Kidney (tissue), 14 donors: ENCODE measurements around the gene CCDC43. TPM values are rescaled to one million over a fixed set of nuclear protein-coding genes. Genes with fewer than 3 reads are reported as not detected.

Experiments
- DNase-seq, 5 donors: peaks; one replicate each; pipeline ENCODE4 v3.0.0-alpha.2; 2013 to 2020
- FAIRE-seq: peaks from 2 replicates; lab custom pipeline; 2012; peaks lifted over from hg19 to GRCh38; lab: Jason Lieb, UNC
- H3K27ac ChIP-seq, 2 donors: one replicate each; pipeline ENCODE4 v1.7.0; 2013; ENCODE audit warnings: low read depth in 2 of 2, low read length in 2 of 2, inconsistent platforms in 1 of 2
- H3K27me3 ChIP-seq: one replicate; pipeline ENCODE4 v1.7.1; 2013; ENCODE audit warnings: low read length, inconsistent platforms; ENCODE audit not compliant: control insufficient read depth, insufficient read depth
- H3K36me3 ChIP-seq, 3 donors: one replicate each; pipeline versions ENCODE4 v1.7.0 to v1.7.1; 2013; ENCODE audit warnings: low read length in 3 of 3, control low read depth in 1 of 3, inconsistent platforms in 1 of 3; ENCODE audit not compliant: insufficient read depth in 3 of 3, control insufficient read depth in 2 of 3
- H3K4me1 ChIP-seq, 3 donors: one replicate each; pipeline versions ENCODE4 v1.7.0 to v1.7.1; 2013; ENCODE audit warnings: low read length in 3 of 3, inconsistent platforms in 1 of 3, low read depth in 1 of 3; ENCODE audit not compliant: control insufficient read depth in 2 of 3, insufficient read depth in 2 of 3
- H3K4me3 ChIP-seq, 3 donors: one replicate each; pipeline versions ENCODE4 v1.7.0 to v1.8.1; 2013; ENCODE audit warnings: low read length in 3 of 3, control low read depth in 1 of 3, inconsistent platforms in 1 of 3
- H3K9ac ChIP-seq, 3 donors: one replicate each; pipeline versions ENCODE4 v1.7.0 to v1.7.1; 2013; ENCODE audit warnings: low read length in 3 of 3, control low read depth in 1 of 3, inconsistent platforms in 1 of 3
- H3K9me3 ChIP-seq, 3 donors: one replicate each; pipeline versions ENCODE4 v1.7.0 to v1.7.1; 2013; ENCODE audit warnings: low read length in 3 of 3, control low read depth in 1 of 3, inconsistent platforms in 1 of 3; ENCODE audit not compliant: control insufficient read depth in 2 of 3, insufficient read depth in 1 of 3
- CTCF ChIP-seq: IDR thresholded peaks from 3 replicates; pipeline ENCODE4 v1.5.1; 2012; ENCODE audit warnings: mild to moderate bottlenecking, moderate library complexity, borderline replicate concordance; ENCODE audit not compliant: insufficient read depth; ENCODE audit errors: extremely low read depth
- intact Hi-C: fragments of 100-400 bp; cut with DNase I; formaldehyde crosslinking; loops from one replicate; pipeline ENCODE4 v1.11.1; 2022
- polyA plus RNA-seq: library from polyadenylated mRNA; stranded (reverse); fragments of 350-450 nt; fragmentation: Illumina TruSeq; extraction: RNeasy Lipid Tissue Mini Kit (QIAGEN cat#74804); gene quantifications from one replicate; pipeline ENCODE4 v1.2.3, GENCODE V29; 2014; ENCODE audit warnings: low read depth, low replicate concordance; ENCODE audit not compliant: insufficient read depth
- total RNA-seq: library from RNA; stranded (reverse); fragmentation: NEBNext Ultra II Directional; extraction: Animal tissue kit (Norgen Biotek cat#: 25700); gene quantifications from one replicate; pipeline ENCODE4 v1.2.1, GENCODE V29; 2021
- donor health status: control.
- donor health status: control.
- donor health status: control.
- donor health status: control.
- donor health status: control.
- donor health status: DM: yes; HTN: yes; CAD: no.
- donor health status: Normal renal cell carcinoma (clear cell type).

CCDC43 gene
- total and polyA plus RNA-seq, 2 donors from 2014 or later, result 14.9 to 20.3 TPM

- FAIRE-seq (no peak), DNase-seq (no peak)
- Histone ChIP-seq H3K27ac (no peak overlapping the region), H3K36me3 (no peaks in the 10 kb centered on the region), H3K27me3 (no peaks in the 10 kb centered on the region), H3K4me1 (no peaks in the 10 kb centered on the region), H3K9me3 (no peaks in the 10 kb centered on the region), H3K9ac (no peak overlapping the region), H3K4me3 (no peak overlapping the region)
- no peak for TF ChIP-seq CTCF
- intact Hi-C loops, result no loop called here
Measured at GRCh38 chr17:44647736-44648135, 41.8 kb downstream of the CCDC43 start.

- DNase-seq (no peak), FAIRE-seq (no peak)
- Histone ChIP-seq H3K9ac (no peak overlapping the region), H3K36me3 (no peaks in the 10 kb centered on the region), H3K27me3 (no peaks in the 10 kb centered on the region), H3K4me1 (no peaks in the 10 kb centered on the region), H3K4me3 (no peak overlapping the region), H3K27ac (no peak overlapping the region), H3K9me3 (no peaks in the 10 kb centered on the region)
- intact Hi-C loops, result no loop called here
- TF ChIP-seq CTCF, result no peak
Measured at GRCh38 chr17:44646280-44646679, 43.3 kb downstream of the CCDC43 start.

- Histone ChIP-seq H3K27me3 (no peaks in the 10 kb centered on the region), H3K9ac (no peak overlapping the region), H3K4me3 (no peak overlapping the region), H3K27ac (no peak overlapping the region), H3K36me3 (no peaks in the 10 kb centered on the region), H3K4me1 (no peaks in the 10 kb centered on the region), H3K9me3 (no peaks in the 10 kb centered on the region)
- no peak for FAIRE-seq
- no peak for DNase-seq
- intact Hi-C loops, result no loop called here
- no peak for TF ChIP-seq CTCF
Measured at GRCh38 chr17:44645341-44645740, 44.2 kb downstream of the CCDC43 start.

- FAIRE-seq, result no peak
- intact Hi-C loops, result no loop called here
- peak in 1 of 5 donors; percentile 20 for DNase-seq
Measured at GRCh38 chr17:44642834-44643233, 46.7 kb downstream of the CCDC43 start.

More at GRCh38 chr17:44642834-44643233, 46.7 kb downstream of the CCDC43 start:
- Histone ChIP-seq H3K36me3 (no peaks in the 10 kb centered on the region), H3K9me3 (no peaks in the 10 kb centered on the region), H3K27me3 (no peaks in the 10 kb centered on the region), H3K4me1 (no peaks in the 10 kb centered on the region), H3K9ac (no peak overlapping the region), H3K4me3 (no peak overlapping the region), H3K27ac (no peak overlapping the region)
- no peak for TF ChIP-seq CTCF
